Nephron progenitor cell (in vitro differentiated cells): ENCODE results near the gene VCL.

ENCODE experiments used
- DNase-seq: peaks from one replicate; pipeline ENCODE4 v3.0.0; 2021
- H3K27ac Mint-ChIP-seq: 2 replicates; pipeline ENCODE4 v1.8.0; 2021; ENCODE audit warnings: mild to moderate bottlenecking, moderate library complexity, mixed read lengths
- H3K27me3 Mint-ChIP-seq: 2 replicates; pipeline ENCODE4 v1.8.0; 2021; ENCODE audit warnings: mild to moderate bottlenecking, low read depth, mixed read lengths; ENCODE audit not compliant: poor library complexity
- H3K36me3 Mint-ChIP-seq: 2 replicates; pipeline ENCODE4 v1.8.0; 2021; ENCODE audit warnings: low read depth, mixed read lengths
- H3K4me1 Mint-ChIP-seq: 2 replicates; pipeline ENCODE4 v1.8.0; 2021; ENCODE audit warnings: mixed read lengths
- H3K4me3 Mint-ChIP-seq: 2 replicates; pipeline ENCODE4 v1.8.0; 2021; ENCODE audit warnings: mild to moderate bottlenecking, moderate library complexity, mixed read lengths
- H3K9me3 Mint-ChIP-seq: 2 replicates; pipeline ENCODE4 v1.8.0; 2021; ENCODE audit warnings: mild to moderate bottlenecking, moderate library complexity, mixed read lengths
- TF ChIP-seq, protein P1 (sequence below): fragments of 200-600 bp; sonication (generic); IDR thresholded peaks from 2 replicates; pipeline ENCODE4 v1.5.0; 2021; ENCODE audit warnings: antibody characterized with exemption

VCL gene

DNA sequence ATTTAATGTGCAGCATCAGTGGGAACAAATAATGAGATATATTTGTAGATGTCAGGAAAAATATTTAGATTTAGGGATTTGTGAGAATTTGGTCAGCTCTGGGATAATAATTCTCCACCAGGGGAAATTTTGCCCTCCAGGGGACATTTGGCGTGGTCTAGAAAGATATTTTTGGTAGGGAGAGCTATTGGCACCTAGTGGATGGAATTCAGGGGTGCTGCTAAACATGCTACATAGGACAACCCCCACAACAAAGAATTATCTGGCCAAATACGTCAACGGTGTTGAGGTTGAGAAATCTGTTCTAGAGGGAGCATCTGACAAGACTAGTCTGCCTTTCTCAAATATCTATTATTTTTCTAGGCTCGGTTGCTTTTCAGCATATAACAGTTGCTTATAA is 155.2 kb downstream of the VCL start:
- no peak overlapping the region for H3K27ac Mint-ChIP-seq
- H3K27me3 Mint-ChIP-seq, result peaks cover 2% of the 10 kb centered on the region
- DNase-seq, result no peak
- H3K4me3 Mint-ChIP-seq, result no peak overlapping the region
- H3K36me3 Mint-ChIP-seq, result peaks cover 2% of the 10 kb centered on the region
- H3K9me3 Mint-ChIP-seq, result no peaks in the 10 kb centered on the region
- TF ChIP-seq, protein P1, sequence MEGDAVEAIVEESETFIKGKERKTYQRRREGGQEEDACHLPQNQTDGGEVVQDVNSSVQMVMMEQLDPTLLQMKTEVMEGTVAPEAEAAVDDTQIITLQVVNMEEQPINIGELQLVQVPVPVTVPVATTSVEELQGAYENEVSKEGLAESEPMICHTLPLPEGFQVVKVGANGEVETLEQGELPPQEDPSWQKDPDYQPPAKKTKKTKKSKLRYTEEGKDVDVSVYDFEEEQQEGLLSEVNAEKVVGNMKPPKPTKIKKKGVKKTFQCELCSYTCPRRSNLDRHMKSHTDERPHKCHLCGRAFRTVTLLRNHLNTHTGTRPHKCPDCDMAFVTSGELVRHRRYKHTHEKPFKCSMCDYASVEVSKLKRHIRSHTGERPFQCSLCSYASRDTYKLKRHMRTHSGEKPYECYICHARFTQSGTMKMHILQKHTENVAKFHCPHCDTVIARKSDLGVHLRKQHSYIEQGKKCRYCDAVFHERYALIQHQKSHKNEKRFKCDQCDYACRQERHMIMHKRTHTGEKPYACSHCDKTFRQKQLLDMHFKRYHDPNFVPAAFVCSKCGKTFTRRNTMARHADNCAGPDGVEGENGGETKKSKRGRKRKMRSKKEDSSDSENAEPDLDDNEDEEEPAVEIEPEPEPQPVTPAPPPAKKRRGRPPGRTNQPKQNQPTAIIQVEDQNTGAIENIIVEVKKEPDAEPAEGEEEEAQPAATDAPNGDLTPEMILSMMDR, result no peak
- H3K4me1 Mint-ChIP-seq, result peaks cover 23% of the 10 kb centered on the region

DNA sequence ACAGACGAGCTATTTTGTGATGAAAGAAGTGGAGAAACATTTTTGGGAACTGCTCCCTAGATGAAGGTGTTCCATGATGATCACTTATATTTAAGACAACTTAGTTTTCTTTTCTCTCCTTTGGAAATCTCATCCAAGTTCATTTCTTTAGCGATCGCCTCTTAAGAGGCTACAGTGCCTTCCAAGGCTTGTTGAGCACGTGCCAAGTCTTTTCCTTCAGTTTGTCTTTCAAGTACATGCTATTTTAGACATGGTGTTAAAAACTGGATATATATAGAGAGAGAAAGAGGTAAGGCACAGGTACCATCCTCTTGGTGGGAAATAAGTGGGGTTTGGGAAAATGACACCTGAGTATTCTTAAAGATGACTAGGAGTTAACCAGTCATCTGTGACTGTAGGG is 155.8 kb downstream of the VCL start:
- H3K9me3 Mint-ChIP-seq, result no peaks in the 10 kb centered on the region
- H3K27ac Mint-ChIP-seq, result no peak overlapping the region
- no peak for DNase-seq
- no peaks in the 10 kb centered on the region for H3K36me3 Mint-ChIP-seq
- H3K4me1 Mint-ChIP-seq, result peaks cover 22% of the 10 kb centered on the region
- H3K27me3 Mint-ChIP-seq, result peaks cover 2% of the 10 kb centered on the region
- H3K4me3 Mint-ChIP-seq, result no peak overlapping the region
- TF ChIP-seq, protein P1, result no peak

DNA sequence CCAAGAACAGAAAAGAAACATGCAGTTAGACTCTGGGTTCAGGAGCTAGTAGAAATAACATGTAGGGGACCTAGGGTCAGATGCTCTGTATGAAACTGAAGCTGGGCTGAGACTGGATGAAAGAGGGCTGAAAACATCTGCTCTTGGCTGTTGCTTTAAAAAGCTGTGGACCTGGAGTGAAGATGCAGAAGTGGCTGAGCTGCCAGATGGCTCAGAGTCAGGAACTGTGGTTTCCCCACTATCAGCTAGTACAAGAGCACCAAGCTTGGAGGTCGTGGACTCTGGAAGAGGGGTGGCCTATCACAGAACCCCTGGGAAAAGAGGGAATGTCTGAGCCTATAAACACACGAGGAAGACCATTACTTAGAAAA is 159.0 kb downstream of the VCL start:
- DNase-seq, result no peak
- H3K9me3 Mint-ChIP-seq, result no peaks in the 10 kb centered on the region
- H3K4me3 Mint-ChIP-seq, result no peak overlapping the region
- H3K27me3 Mint-ChIP-seq, result peaks cover 2% of the 10 kb centered on the region
- TF ChIP-seq, protein P1, result no peak
- H3K27ac Mint-ChIP-seq, result no peak overlapping the region
- H3K4me1 Mint-ChIP-seq, result peaks cover 21% of the 10 kb centered on the region
- H3K36me3 Mint-ChIP-seq, result peaks cover 9% of the 10 kb centered on the region

- peaks cover 2% of the 10 kb centered on the region for H3K27me3 Mint-ChIP-seq
- TF ChIP-seq, protein P1, result no peak
- no peak overlapping the region for H3K4me3 Mint-ChIP-seq
- peaks cover 5% of the 10 kb centered on the region for H3K4me1 Mint-ChIP-seq
- peaks cover 19% of the 10 kb centered on the region for H3K36me3 Mint-ChIP-seq
- H3K9me3 Mint-ChIP-seq, result no peaks in the 10 kb centered on the region
- DNase-seq, result no peak
- no peak overlapping the region for H3K27ac Mint-ChIP-seq
Observed at GRCh38 chr10:74160013-74160412, 162.1 kb downstream of the VCL start.

- no peak overlapping the region for H3K27ac Mint-ChIP-seq
- peaks cover 5% of the 10 kb centered on the region for H3K4me1 Mint-ChIP-seq
- H3K9me3 Mint-ChIP-seq, result no peaks in the 10 kb centered on the region
- H3K27me3 Mint-ChIP-seq, result no peaks in the 10 kb centered on the region
- H3K4me3 Mint-ChIP-seq, result no peak overlapping the region
- TF ChIP-seq, protein P1, result no peak
- H3K36me3 Mint-ChIP-seq, result peaks cover 19% of the 10 kb centered on the region
- no peak for DNase-seq
Observed at GRCh38 chr10:74163319-74164068, 165.6 kb downstream of the VCL start.
